Gastroesophageal sphincter (tissue), 3 donors: Measurements from ENCODE around the gene IKZF2.

Experiments used
- EP300 ChIP-seq: sonication (generic); formaldehyde crosslinking; IDR thresholded peaks from one replicate; pipeline ENCODE4 v1.6.1; 2017; ENCODE audit warnings: antibody characterized with exemption, mild to moderate bottlenecking
- POLR2A ChIP-seq, 2 donors: fragments of 450-650 bp; IDR thresholded peaks; one replicate each; pipeline ENCODE4 v1.6.1; 2017; ENCODE audit warnings: antibody characterized with exemption in 2 of 2, mild to moderate bottlenecking in 2 of 2, moderate library complexity in 1 of 2
- POLR2AphosphoS5 ChIP-seq: sonication (generic); formaldehyde crosslinking; IDR thresholded peaks from one replicate; pipeline ENCODE4 v1.6.1; 2017; ENCODE audit warnings: antibody characterized with exemption
- TF ChIP-seq, protein P1 (sequence below), 4 experiments: fragments of 200-600 bp in 2 of 4; fragments of 450-650 bp in 2 of 4; sonication (generic) in 1 of 4; IDR thresholded peaks; one replicate each; pipeline ENCODE4 v1.5.1; 2017 to 2019; ENCODE audit warnings: antibody characterized with exemption in 4 of 4, mild to moderate bottlenecking in 2 of 4, moderate library complexity in 2 of 4

DNA sequence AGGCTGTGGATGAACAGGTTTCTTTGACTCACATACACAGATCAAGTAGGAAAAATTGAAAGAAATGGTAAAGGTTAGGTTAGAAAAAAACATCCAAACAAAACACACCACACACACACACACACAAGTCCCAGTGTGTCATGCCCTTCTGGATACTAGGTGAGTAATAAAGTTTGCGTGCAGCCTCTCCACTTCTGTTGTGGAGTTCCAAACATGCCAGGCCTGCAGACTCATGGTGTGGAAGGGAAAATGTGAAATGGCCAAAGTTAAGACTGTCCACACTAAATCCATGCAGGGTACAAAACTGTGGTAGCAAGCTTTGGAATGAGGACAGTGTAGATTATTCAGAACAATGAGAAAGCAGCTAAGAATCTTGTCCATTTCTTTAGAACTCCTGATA is 114.6 kb downstream of the IKZF2 start:
- TF ChIP-seq, protein P1, sequence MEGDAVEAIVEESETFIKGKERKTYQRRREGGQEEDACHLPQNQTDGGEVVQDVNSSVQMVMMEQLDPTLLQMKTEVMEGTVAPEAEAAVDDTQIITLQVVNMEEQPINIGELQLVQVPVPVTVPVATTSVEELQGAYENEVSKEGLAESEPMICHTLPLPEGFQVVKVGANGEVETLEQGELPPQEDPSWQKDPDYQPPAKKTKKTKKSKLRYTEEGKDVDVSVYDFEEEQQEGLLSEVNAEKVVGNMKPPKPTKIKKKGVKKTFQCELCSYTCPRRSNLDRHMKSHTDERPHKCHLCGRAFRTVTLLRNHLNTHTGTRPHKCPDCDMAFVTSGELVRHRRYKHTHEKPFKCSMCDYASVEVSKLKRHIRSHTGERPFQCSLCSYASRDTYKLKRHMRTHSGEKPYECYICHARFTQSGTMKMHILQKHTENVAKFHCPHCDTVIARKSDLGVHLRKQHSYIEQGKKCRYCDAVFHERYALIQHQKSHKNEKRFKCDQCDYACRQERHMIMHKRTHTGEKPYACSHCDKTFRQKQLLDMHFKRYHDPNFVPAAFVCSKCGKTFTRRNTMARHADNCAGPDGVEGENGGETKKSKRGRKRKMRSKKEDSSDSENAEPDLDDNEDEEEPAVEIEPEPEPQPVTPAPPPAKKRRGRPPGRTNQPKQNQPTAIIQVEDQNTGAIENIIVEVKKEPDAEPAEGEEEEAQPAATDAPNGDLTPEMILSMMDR (IDR thresholded peaks at IDR 0.05), result no peak
- TF ChIP-seq POLR2A (IDR thresholded peaks at IDR 0.05) (no peak), POLR2AphosphoS5 (no peak), EP300 (no peak)
